Tibial nerve (tissue), 4 donors: Measurements from ENCODE around the gene SLC38A7.

Experiments used
- EP300 ChIP-seq, 2 donors: sonication (generic); formaldehyde crosslinking; IDR thresholded peaks; one replicate each; pipeline ENCODE4 v1.6.1; 2017; ENCODE audit warnings: antibody characterized with exemption in 2 of 2, mild to moderate bottlenecking in 1 of 2
- POLR2A ChIP-seq, 2 donors: fragments of 450-650 bp; IDR thresholded peaks; one replicate each; pipeline ENCODE4 v1.6.1; 2017; ENCODE audit warnings: antibody characterized with exemption in 2 of 2, mild to moderate bottlenecking in 2 of 2, moderate library complexity in 2 of 2
- TF ChIP-seq, protein P1 (sequence below), 5 experiments: fragments of 200-600 bp in 3 of 5; fragments of 450-650 bp in 2 of 5; sonication (generic) in 3 of 5; IDR thresholded peaks; one replicate each; pipeline ENCODE4 v1.5.1; 2016 to 2019; ENCODE audit warnings: antibody characterized with exemption in 5 of 5, mild to moderate bottlenecking in 3 of 5, moderate library complexity in 2 of 5

DNA sequence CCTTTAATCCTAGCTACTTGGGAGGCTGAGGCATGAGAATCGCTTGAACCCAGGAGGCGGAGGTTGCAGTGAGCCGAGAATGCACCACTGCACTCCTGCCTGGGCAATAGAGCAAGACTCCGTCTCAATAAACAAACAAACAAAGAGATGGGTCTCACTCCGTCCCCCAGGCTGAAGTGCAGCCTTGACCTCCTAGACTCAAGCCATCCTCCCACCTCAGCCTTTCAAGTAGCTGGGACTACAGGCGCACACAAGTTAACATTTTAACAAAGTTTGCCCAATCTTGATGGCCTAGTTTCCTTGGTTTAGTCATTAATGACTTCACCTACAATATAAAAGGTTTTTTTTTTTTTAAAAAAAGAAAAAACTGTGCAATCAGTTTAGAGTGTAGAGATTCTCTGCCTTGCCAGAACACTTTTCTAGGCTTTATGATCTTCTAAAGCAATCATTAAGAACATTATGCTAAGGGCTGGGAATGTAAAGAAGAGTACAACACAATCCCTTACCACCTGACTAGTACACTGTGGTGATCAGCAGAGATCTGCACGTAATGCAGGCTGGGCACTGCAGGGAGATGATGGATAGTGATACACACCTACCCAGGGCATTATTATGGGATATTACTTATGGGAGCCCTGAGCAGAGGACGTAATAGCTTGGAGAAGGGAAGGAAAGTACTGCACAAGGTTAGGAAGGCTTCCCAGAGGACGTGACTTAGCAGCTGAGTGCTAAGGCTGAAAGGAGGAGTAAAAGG is 42.6 kb upstream of the SLC38A7 start:
- TF ChIP-seq, protein P1, sequence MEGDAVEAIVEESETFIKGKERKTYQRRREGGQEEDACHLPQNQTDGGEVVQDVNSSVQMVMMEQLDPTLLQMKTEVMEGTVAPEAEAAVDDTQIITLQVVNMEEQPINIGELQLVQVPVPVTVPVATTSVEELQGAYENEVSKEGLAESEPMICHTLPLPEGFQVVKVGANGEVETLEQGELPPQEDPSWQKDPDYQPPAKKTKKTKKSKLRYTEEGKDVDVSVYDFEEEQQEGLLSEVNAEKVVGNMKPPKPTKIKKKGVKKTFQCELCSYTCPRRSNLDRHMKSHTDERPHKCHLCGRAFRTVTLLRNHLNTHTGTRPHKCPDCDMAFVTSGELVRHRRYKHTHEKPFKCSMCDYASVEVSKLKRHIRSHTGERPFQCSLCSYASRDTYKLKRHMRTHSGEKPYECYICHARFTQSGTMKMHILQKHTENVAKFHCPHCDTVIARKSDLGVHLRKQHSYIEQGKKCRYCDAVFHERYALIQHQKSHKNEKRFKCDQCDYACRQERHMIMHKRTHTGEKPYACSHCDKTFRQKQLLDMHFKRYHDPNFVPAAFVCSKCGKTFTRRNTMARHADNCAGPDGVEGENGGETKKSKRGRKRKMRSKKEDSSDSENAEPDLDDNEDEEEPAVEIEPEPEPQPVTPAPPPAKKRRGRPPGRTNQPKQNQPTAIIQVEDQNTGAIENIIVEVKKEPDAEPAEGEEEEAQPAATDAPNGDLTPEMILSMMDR (IDR thresholded peaks at IDR 0.05): no peak
- no peak for TF ChIP-seq POLR2A (IDR thresholded peaks at IDR 0.05)
- TF ChIP-seq EP300 (IDR thresholded peaks at IDR 0.05): no peak
